ENCODE data around the gene AGMO. TPM values are rescaled to one million over a fixed set of nuclear protein-coding genes. Genes with fewer than 3 reads are reported as not detected.

AGMO gene
- total and polyA plus RNA-seq, 2 of the 8 experiments (the other 6 are each of a cell fraction or from before 2014, with no cell fraction given) = 0.22 to 0.45 TPM

DNA sequence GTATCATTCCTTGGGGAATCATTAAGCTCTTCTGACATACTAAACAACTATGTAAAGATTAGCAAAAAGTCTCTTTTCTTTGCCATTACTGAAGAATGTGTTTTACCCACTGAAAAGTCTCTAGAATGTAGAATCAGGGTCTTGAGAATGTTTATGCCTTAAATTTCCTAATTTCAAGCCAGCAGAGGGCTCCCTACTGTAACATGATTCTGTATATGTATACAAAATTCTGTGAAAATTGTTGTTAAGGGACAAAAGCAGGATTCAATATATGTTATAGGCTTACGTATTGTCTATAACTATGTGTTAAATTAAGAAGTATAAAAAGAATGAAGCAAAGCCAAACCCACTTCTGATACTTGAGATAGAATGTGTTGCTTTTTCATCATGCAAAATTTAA, 362.3 kb downstream of the AGMO start (continued):
- TF ChIP-seq, protein P1, sequence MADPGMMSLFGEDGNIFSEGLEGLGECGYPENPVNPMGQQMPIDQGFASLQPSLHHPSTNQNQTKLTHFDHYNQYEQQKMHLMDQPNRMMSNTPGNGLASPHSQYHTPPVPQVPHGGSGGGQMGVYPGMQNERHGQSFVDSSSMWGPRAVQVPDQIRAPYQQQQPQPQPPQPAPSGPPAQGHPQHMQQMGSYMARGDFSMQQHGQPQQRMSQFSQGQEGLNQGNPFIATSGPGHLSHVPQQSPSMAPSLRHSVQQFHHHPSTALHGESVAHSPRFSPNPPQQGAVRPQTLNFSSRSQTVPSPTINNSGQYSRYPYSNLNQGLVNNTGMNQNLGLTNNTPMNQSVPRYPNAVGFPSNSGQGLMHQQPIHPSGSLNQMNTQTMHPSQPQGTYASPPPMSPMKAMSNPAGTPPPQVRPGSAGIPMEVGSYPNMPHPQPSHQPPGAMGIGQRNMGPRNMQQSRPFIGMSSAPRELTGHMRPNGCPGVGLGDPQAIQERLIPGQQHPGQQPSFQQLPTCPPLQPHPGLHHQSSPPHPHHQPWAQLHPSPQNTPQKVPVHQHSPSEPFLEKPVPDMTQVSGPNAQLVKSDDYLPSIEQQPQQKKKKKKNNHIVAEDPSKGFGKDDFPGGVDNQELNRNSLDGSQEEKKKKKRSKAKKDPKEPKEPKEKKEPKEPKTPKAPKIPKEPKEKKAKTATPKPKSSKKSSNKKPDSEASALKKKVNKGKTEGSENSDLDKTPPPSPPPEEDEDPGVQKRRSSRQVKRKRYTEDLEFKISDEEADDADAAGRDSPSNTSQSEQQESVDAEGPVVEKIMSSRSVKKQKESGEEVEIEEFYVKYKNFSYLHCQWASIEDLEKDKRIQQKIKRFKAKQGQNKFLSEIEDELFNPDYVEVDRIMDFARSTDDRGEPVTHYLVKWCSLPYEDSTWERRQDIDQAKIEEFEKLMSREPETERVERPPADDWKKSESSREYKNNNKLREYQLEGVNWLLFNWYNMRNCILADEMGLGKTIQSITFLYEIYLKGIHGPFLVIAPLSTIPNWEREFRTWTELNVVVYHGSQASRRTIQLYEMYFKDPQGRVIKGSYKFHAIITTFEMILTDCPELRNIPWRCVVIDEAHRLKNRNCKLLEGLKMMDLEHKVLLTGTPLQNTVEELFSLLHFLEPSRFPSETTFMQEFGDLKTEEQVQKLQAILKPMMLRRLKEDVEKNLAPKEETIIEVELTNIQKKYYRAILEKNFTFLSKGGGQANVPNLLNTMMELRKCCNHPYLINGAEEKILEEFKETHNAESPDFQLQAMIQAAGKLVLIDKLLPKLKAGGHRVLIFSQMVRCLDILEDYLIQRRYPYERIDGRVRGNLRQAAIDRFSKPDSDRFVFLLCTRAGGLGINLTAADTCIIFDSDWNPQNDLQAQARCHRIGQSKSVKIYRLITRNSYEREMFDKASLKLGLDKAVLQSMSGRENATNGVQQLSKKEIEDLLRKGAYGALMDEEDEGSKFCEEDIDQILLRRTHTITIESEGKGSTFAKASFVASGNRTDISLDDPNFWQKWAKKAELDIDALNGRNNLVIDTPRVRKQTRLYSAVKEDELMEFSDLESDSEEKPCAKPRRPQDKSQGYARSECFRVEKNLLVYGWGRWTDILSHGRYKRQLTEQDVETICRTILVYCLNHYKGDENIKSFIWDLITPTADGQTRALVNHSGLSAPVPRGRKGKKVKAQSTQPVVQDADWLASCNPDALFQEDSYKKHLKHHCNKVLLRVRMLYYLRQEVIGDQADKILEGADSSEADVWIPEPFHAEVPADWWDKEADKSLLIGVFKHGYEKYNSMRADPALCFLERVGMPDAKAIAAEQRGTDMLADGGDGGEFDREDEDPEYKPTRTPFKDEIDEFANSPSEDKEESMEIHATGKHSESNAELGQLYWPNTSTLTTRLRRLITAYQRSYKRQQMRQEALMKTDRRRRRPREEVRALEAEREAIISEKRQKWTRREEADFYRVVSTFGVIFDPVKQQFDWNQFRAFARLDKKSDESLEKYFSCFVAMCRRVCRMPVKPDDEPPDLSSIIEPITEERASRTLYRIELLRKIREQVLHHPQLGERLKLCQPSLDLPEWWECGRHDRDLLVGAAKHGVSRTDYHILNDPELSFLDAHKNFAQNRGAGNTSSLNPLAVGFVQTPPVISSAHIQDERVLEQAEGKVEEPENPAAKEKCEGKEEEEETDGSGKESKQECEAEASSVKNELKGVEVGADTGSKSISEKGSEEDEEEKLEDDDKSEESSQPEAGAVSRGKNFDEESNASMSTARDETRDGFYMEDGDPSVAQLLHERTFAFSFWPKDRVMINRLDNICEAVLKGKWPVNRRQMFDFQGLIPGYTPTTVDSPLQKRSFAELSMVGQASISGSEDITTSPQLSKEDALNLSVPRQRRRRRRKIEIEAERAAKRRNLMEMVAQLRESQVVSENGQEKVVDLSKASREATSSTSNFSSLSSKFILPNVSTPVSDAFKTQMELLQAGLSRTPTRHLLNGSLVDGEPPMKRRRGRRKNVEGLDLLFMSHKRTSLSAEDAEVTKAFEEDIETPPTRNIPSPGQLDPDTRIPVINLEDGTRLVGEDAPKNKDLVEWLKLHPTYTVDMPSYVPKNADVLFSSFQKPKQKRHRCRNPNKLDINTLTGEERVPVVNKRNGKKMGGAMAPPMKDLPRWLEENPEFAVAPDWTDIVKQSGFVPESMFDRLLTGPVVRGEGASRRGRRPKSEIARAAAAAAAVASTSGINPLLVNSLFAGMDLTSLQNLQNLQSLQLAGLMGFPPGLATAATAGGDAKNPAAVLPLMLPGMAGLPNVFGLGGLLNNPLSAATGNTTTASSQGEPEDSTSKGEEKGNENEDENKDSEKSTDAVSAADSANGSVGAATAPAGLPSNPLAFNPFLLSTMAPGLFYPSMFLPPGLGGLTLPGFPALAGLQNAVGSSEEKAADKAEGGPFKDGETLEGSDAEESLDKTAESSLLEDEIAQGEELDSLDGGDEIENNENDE (IDR thresholded peaks at IDR 0.05; ENCODE audit: insufficient replicate concordance, low read length) = no peak
- TF ChIP-seq TAF7 (optimal IDR thresholded peaks at IDR 0.05; ENCODE audit: borderline replicate concordance, low read depth, low read length) (no peak), HDAC2 (IDR thresholded peaks at IDR 0.05; ENCODE audit: borderline replicate concordance in 1 of 2, low read depth in 2 of 2, low read length in 2 of 2) (no peak), RXRA (IDR thresholded peaks at IDR 0.05; ENCODE audit: insufficient read depth, low read depth, low read length) (no peak), SP4 (IDR thresholded peaks at IDR 0.05; ENCODE audit: low read length) (no peak)
- TF ChIP-seq, protein P2, sequence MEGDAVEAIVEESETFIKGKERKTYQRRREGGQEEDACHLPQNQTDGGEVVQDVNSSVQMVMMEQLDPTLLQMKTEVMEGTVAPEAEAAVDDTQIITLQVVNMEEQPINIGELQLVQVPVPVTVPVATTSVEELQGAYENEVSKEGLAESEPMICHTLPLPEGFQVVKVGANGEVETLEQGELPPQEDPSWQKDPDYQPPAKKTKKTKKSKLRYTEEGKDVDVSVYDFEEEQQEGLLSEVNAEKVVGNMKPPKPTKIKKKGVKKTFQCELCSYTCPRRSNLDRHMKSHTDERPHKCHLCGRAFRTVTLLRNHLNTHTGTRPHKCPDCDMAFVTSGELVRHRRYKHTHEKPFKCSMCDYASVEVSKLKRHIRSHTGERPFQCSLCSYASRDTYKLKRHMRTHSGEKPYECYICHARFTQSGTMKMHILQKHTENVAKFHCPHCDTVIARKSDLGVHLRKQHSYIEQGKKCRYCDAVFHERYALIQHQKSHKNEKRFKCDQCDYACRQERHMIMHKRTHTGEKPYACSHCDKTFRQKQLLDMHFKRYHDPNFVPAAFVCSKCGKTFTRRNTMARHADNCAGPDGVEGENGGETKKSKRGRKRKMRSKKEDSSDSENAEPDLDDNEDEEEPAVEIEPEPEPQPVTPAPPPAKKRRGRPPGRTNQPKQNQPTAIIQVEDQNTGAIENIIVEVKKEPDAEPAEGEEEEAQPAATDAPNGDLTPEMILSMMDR (IDR thresholded peaks at IDR 0.05; ENCODE audit: control extremely low read depth in 1 of 3, insufficient read depth in 1 of 3, low read depth in 1 of 3, low read length in 3 of 3) = peak in 1 of 3 experiments; percentile 6; a peak in 1 of 4 replicates
